Measurements from ENCODE around the gene SCYGR4.

SCYGR4 gene

GRCh38 chr2:227630322-227630721, 13.0 kb downstream of the SCYGR4 start:
- no peak for DNase-seq (ENCODE audit: extremely low spot score)
- POLR2A ChIA-PET = no interaction called here
- TF ChIP-seq CTCF (IDR thresholded peaks at IDR 0.05; ENCODE audit: control extremely low read depth, extremely low read depth, low read depth, missing control alignments) = no peak
- CTCF ChIA-PET = interaction anchor here (0.7 to 2.4 kb wide), 4 partner anchors 9 to 28 kb away, joined by 3 to 10 read pairs (median 3); no protein-coding TSS in a partner anchor

GRCh38 chr2:227632827-227633226, 15.5 kb downstream of the SCYGR4 start:
- ChIA-PET CTCF (interaction anchor here (1.3 to 2.4 kb wide), 3 partner anchors 13 to 133 kb away, joined by 3 to 10 read pairs (median 4); no protein-coding TSS in a partner anchor), POLR2A (no interaction called here)
- no peak for DNase-seq (ENCODE audit: extremely low spot score)
- TF ChIP-seq CTCF (IDR thresholded peaks at IDR 0.05; ENCODE audit: control extremely low read depth, extremely low read depth, low read depth, missing control alignments) = no peak

GRCh38 chr2:227634201-227634600, 16.9 kb downstream of the SCYGR4 start:
- no peak for TF ChIP-seq CTCF (IDR thresholded peaks at IDR 0.05; ENCODE audit: control extremely low read depth, extremely low read depth, low read depth, missing control alignments)
- no peak for DNase-seq (ENCODE audit: extremely low spot score)
- POLR2A ChIA-PET = no interaction called here
- CTCF ChIA-PET = interaction anchor here (1.2 kb wide), 3 partner anchors 16 to 132 kb away, joined by 3 read pairs; no protein-coding TSS in a partner anchor

- CTCF ChIA-PET = interaction anchor here (1.0 kb wide), 1 partner anchor 15 kb away, joined by 3 read pairs; no protein-coding TSS in a partner anchor
- no peak for DNase-seq (ENCODE audit: extremely low spot score)
Measured at GRCh38 chr2:227642656-227643055, 25.4 kb downstream of the SCYGR4 start.

GRCh38 chr2:227643990-227644551, 26.8 kb downstream of the SCYGR4 start:
- ChIA-PET CTCF (interaction anchor here (0.7 to 4.0 kb wide), 5 partner anchors 9 to 122 kb away, joined by 3 to 40 read pairs (median 5); no protein-coding TSS in a partner anchor), POLR2A (no interaction called here)
- no peak for DNase-seq (ENCODE audit: extremely low spot score)
- TF ChIP-seq CTCF (IDR thresholded peaks at IDR 0.05; ENCODE audit: control extremely low read depth, extremely low read depth, low read depth, missing control alignments) = peak; percentile 5

More at GRCh38 chr2:227642656-227643055, 25.4 kb downstream of the SCYGR4 start:
- no peak for TF ChIP-seq CTCF (IDR thresholded peaks at IDR 0.05; ENCODE audit: control extremely low read depth, extremely low read depth, low read depth, missing control alignments)
- POLR2A ChIA-PET = no interaction called here

GRCh38 chr2:227653419-227653818, 36.1 kb downstream of the SCYGR4 start:
- ChIA-PET CTCF (interaction anchor here (1.2 to 1.4 kb wide), 2 partner anchors 9 to 10 kb away, joined by 4 to 5 read pairs; no protein-coding TSS in a partner anchor), POLR2A (no interaction called here)
- TF ChIP-seq CTCF (IDR thresholded peaks at IDR 0.05; ENCODE audit: control extremely low read depth, extremely low read depth, low read depth, missing control alignments) = no peak
- DNase-seq (ENCODE audit: extremely low spot score) = no peak

Data from GM10248 (cell line).